Transverse colon (tissue), 4 donors: Measurements from ENCODE around the gene NMT2. TPM values are rescaled to one million over a fixed set of nuclear protein-coding genes. Genes with fewer than 3 reads are reported as not detected.

Source experiments
- DNase-seq: peaks from one replicate; pipeline ENCODE4 v3.0.0-alpha.2; 2019
- H3K27ac ChIP-seq, 4 donors: fragments of 200-600 bp; sonication (generic); 2 replicates each; pipeline ENCODE4 v1.5.1; 2016 to 2018; ENCODE audit warnings: inconsistent platforms in 4 of 4
- H3K27me3 ChIP-seq: fragments of 200-600 bp; sonication (generic); 2 replicates; pipeline ENCODE4 v1.5.1; 2017; ENCODE audit warnings: inconsistent platforms
- H3K36me3 ChIP-seq, 4 donors: fragments of 200-600 bp; sonication (generic); 2 replicates each; pipeline ENCODE4 v1.5.1; 2017 to 2019; ENCODE audit warnings: inconsistent platforms in 4 of 4
- H3K4me1 ChIP-seq, 4 donors: fragments of 200-600 bp; sonication (generic); 2 replicates each; pipeline ENCODE4 v1.5.1; 2017 to 2020; ENCODE audit warnings: inconsistent platforms in 4 of 4
- H3K4me3 ChIP-seq, 4 donors: fragments of 200-600 bp; sonication (generic); 1 replicate in 1 of 4; 2 replicates in 3 of 4; pipeline versions ENCODE4 v1.5.1 to v1.6.1; 2017 to 2019; ENCODE audit warnings: inconsistent platforms in 4 of 4
- H3K9me3 ChIP-seq, 2 donors: fragments of 200-600 bp; sonication (generic); 2 replicates each; pipeline ENCODE4 v1.5.1; 2017 to 2019; ENCODE audit warnings: inconsistent platforms in 2 of 2
- CTCF ChIP-seq, 5 experiments: fragments of 200-600 bp in 3 of 5; fragments of 450-650 bp in 2 of 5; sonication (generic) in 3 of 5; IDR thresholded peaks; 1 replicate in 2 of 5; 2 replicates in 3 of 5; pipeline ENCODE4 v1.5.1; 2016 to 2017; ENCODE audit warnings: antibody characterized with exemption in 5 of 5, inconsistent platforms in 3 of 5, mild to moderate bottlenecking in 2 of 5, moderate library complexity in 1 of 5
- EP300 ChIP-seq: sonication (generic); formaldehyde crosslinking; IDR thresholded peaks from one replicate; pipeline ENCODE4 v1.6.1; 2017; ENCODE audit warnings: antibody characterized with exemption, low read depth
- POLR2A ChIP-seq: fragments of 450-650 bp; IDR thresholded peaks from one replicate; pipeline ENCODE4 v1.6.1; 2016; ENCODE audit warnings: antibody characterized with exemption, mild to moderate bottlenecking, moderate library complexity
- POLR2AphosphoS5 ChIP-seq, 3 donors: sonication (generic); formaldehyde crosslinking; IDR thresholded peaks; one replicate each; pipeline ENCODE4 v1.6.1; 2016; ENCODE audit warnings: antibody characterized with exemption in 3 of 3
- WGBS, 2 donors: methylation state at CpG; one replicate each; pipeline ENCODE4 v1.1.5; 2018; ENCODE audit warnings: low coverage in 1 of 2; 5-methylcytosine and 5-hydroxymethylcytosine counted together
- in situ Hi-C, 4 donors: fragments of 200-750 bp; cut with MboI; loops; one replicate each; pipeline versions ENCODE4 v1.15.0 to v1.15.1; 2017; ENCODE audit warnings: low sequenced_read_pairs in 3 of 4, low pct_ligation_motif_present in 1 of 4, low pct_unique_long_range_greater_than_20kb in 1 of 4
- intact Hi-C: fragments of 100-400 bp; cut with DNase I; formaldehyde crosslinking; loops from one replicate; pipeline ENCODE4 v1.15.1; 2023; ENCODE audit warnings: low total_unique reads
- total RNA-seq, 4 donors: library from RNA; depleted of rRNA; stranded (reverse); fragments of >200 nt; gene quantifications; one replicate each; pipeline ENCODE4 v1.1.0, GENCODE V29; 2016

NMT2 gene
- total RNA-seq, 4 donors from 2014 or later: 5.2 to 39.3 (median 33.8) TPM

GRCh38 chr10:15097011-15097812 lies 71.3 kb downstream of the NMT2 start, which contains the start of gene RPP38:
TSS of gene RPP38 (plus strand) at chr10:15097355. CDS start at chr10:15103315, 5,960 bp downstream.
- H3K27ac ChIP-seq: peak within 1 kb of the TSS; percentile 87 to 99 (median 96)
- H3K9me3 ChIP-seq: no peaks in the 10 kb centered on the region
- in situ Hi-C loops: no loop called here
- no peaks in the 10 kb centered on the region for H3K27me3 ChIP-seq
- WGBS, 2 donors: 0 to 2% methylated on average over 1 to 60 of the region's 84 CpGs
- peak within 1 kb of the TSS; percentile 58 to 95 (median 82) for H3K4me3 ChIP-seq
- peaks cover 17 to 32% (median 26%) of the 10 kb centered on the region in 4 donors for H3K4me1 ChIP-seq
- H3K36me3 ChIP-seq: no peaks in the 10 kb centered on the region
- peak; percentile 98 for DNase-seq
- no peak for TF ChIP-seq CTCF (IDR thresholded peaks at IDR 0.05)
- no peak for TF ChIP-seq EP300
- TF ChIP-seq POLR2AphosphoS5 (IDR thresholded peaks at IDR 0.05): peak; percentile 66 to 88 (median 81)
- peak; percentile 84 for TF ChIP-seq POLR2A
- intact Hi-C loops: no loop called here

- peak overlapping the region; percentile 58 to 95 (median 82) for H3K4me3 ChIP-seq
- peak overlapping the region; percentile 87 to 99 (median 96) for H3K27ac ChIP-seq
- peaks cover 17 to 32% (median 26%) of the 10 kb centered on the region in 4 donors for H3K4me1 ChIP-seq
- no peaks in the 10 kb centered on the region for H3K9me3 ChIP-seq
- no peaks in the 10 kb centered on the region for H3K36me3 ChIP-seq
- 0% methylated on average over 1 to 11 of the region's 11 CpGs for WGBS, 2 donors
- intact Hi-C loops: no loop called here
- DNase-seq: no peak
- in situ Hi-C loops: no loop called here
- TF ChIP-seq POLR2AphosphoS5 (IDR thresholded peaks at IDR 0.05) (no peak), EP300 (no peak), POLR2A (no peak), CTCF (IDR thresholded peaks at IDR 0.05) (no peak)
- no peaks in the 10 kb centered on the region for H3K27me3 ChIP-seq
Measured at GRCh38 chr10:15096661-15097010, 71.9 kb downstream of the NMT2 start.

- intact Hi-C loops: no loop called here
- DNase-seq: no peak
- no peak overlapping the region for H3K4me3 ChIP-seq
- no peak overlapping the region for H3K27ac ChIP-seq
- WGBS, 2 donors: 92 to 96% methylated on average over 4 to 15 of the region's 16 CpGs
- H3K27me3 ChIP-seq: no peaks in the 10 kb centered on the region
- in situ Hi-C loops: no loop called here
- no peaks in the 10 kb centered on the region for H3K36me3 ChIP-seq
- TF ChIP-seq CTCF (IDR thresholded peaks at IDR 0.05) (no peak), POLR2A (no peak), POLR2AphosphoS5 (IDR thresholded peaks at IDR 0.05) (no peak), EP300 (no peak)
- H3K9me3 ChIP-seq: no peaks in the 10 kb centered on the region
- peaks cover 7 to 18% (median 12%) of the 10 kb centered on the region in 4 donors for H3K4me1 ChIP-seq
Measured at GRCh38 chr10:15092855-15093408, 75.6 kb downstream of the NMT2 start.

- intact Hi-C loops (no loop called here), in situ Hi-C loops (no loop called here)
- H3K4me1 ChIP-seq: peaks cover 8 to 14% (median 9%) of the 10 kb centered on the region in 4 donors
Measured at GRCh38 chr10:15091418-15091817, 77.1 kb downstream of the NMT2 start.

More at GRCh38 chr10:15091418-15091817, 77.1 kb downstream of the NMT2 start:
- no peaks in the 10 kb centered on the region for H3K36me3 ChIP-seq
- H3K27me3 ChIP-seq: no peaks in the 10 kb centered on the region
- no peaks in the 10 kb centered on the region for H3K9me3 ChIP-seq
- H3K27ac ChIP-seq: no peak overlapping the region
- no peak for DNase-seq
- no peak overlapping the region for H3K4me3 ChIP-seq
- 90 to 93% methylated on average over 2 to 5 of the region's 5 CpGs for WGBS, 2 donors
- TF ChIP-seq POLR2AphosphoS5 (IDR thresholded peaks at IDR 0.05) (no peak), CTCF (IDR thresholded peaks at IDR 0.05) (no peak), EP300 (no peak), POLR2A (no peak)
